SU-DHL-6 (cell line): Measurements from ENCODE around the gene SLFN5.
"Not testable (repeated sequence)": the region's sequence is repeated elsewhere in the genome, so short reads cannot be mapped to it uniquely, and the experiment has no call there.

Experiments used
- H2AFZ ChIP-seq: fragments of 200-600 bp; sonication (generic); 2 replicates; pipeline ENCODE4 v1.6.1; 2014; ENCODE audit warnings: low read depth, mild to moderate bottlenecking, moderate library complexity, mixed read lengths, antibody characterized with exemption, low read length; ENCODE audit not compliant: severe bottlenecking
- H3F3A ChIP-seq: fragments of 200-600 bp; shearing (Covaris generic); 2 replicates; pipeline ENCODE4 v1.6.0; 2016; ENCODE audit warnings: antibody characterized with exemption, mild to moderate bottlenecking; ENCODE audit not compliant: insufficient read depth
- H3K27ac ChIP-seq: fragments of 200-600 bp; sonication (generic); 2 replicates; pipeline ENCODE4 v1.5.1; 2016; ENCODE audit warnings: low read depth, mild to moderate bottlenecking, low read length, moderate library complexity, mixed read lengths
- H3K27me3 ChIP-seq: fragments of 200-600 bp; sonication (generic), shearing (Covaris generic); 2 replicates; pipeline ENCODE4 v1.6.0; 2014; ENCODE audit warnings: mild to moderate bottlenecking, low read length
- H3K36me3 ChIP-seq: fragments of 200-600 bp; sonication (generic); 2 replicates; pipeline ENCODE4 v1.6.1; 2014; ENCODE audit warnings: mild to moderate bottlenecking, low read length, mixed read lengths
- H3K4me2 ChIP-seq: fragments of 300-600, 200-600 bp; shearing (Covaris generic), sonication (generic); 2 replicates; pipeline ENCODE4 v1.6.0; 2014; ENCODE audit warnings: low read length, low read depth, mild to moderate bottlenecking; ENCODE audit not compliant: poor library complexity, severe bottlenecking
- H3K4me3 ChIP-seq: fragments of 200-600 bp; sonication (generic); 2 replicates; pipeline ENCODE4 v1.5.1; 2014; ENCODE audit warnings: antibody characterized with exemption, low read length, mild to moderate bottlenecking, mixed read lengths; ENCODE audit not compliant: insufficient read depth, poor library complexity, severe bottlenecking
- H3K79me2 ChIP-seq: fragments of 200-600 bp; sonication (generic); 2 replicates; pipeline ENCODE4 v1.6.1; 2014; ENCODE audit warnings: mild to moderate bottlenecking, low read length, moderate library complexity; ENCODE audit not compliant: insufficient read depth
- H3K9ac ChIP-seq: fragments of 200-600 bp; sonication (generic); 2 replicates; pipeline ENCODE4 v1.7.0; 2014; ENCODE audit warnings: mild to moderate bottlenecking, low read length
- H3K9me2 ChIP-seq: fragments of 200-600 bp; sonication (generic); replicated peaks from 2 replicates; pipeline ENCODE4 v1.6.1; 2014; ENCODE audit warnings: low read length; ENCODE audit not compliant: insufficient read depth
- H3K9me3 ChIP-seq: fragments of 200-600 bp; sonication (generic); 2 replicates; pipeline ENCODE4 v1.6.1; 2014; ENCODE audit warnings: low read length, mixed read lengths; ENCODE audit not compliant: insufficient read depth
- H4K20me1 ChIP-seq: fragments of 200-600 bp; sonication (generic); 2 replicates; pipeline ENCODE4 v1.6.1; 2014; ENCODE audit warnings: low read depth, mild to moderate bottlenecking, antibody characterized with exemption, low read length, moderate library complexity, mixed read lengths
- EZH2phosphoT487 ChIP-seq: fragments of 200-600 bp; sonication (generic), shearing (Covaris generic); conservative IDR thresholded peaks from 2 replicates; pipeline ENCODE4 v1.6.1; 2018; ENCODE audit warnings: mild to moderate bottlenecking, antibody characterized with exemption, low read length, moderate library complexity, mixed read lengths
- TF ChIP-seq, protein P1 (sequence below): fragments of 200-600 bp; sonication (generic); IDR thresholded peaks from one replicate; pipeline ENCODE4 v1.5.1; 2017; ENCODE audit warnings: antibody characterized with exemption, mild to moderate bottlenecking, low read length, moderate library complexity; ENCODE audit not compliant: insufficient read depth, poor library complexity, severe bottlenecking

The SLFN5 gene

DNA sequence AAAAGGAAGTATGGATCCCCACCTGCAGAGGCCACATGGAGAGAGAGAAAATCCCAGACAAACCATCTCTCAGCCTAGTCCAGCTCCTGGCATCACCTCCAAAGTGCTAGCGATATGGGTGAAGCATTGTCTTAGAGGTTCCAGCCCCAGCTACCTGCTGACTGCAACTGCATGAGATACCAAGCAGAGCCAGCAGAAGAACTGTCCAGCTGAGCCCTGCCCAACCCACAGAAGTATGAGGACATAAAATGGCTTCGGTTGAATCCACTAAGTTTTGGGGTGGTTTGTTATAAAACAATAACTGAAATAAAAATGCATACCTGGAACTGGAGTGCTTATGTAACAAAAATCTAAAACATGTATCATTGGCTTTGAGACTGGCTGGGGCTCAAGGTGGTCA, 20.4 kb upstream of the SLFN5 start:
- H3K9me3 ChIP-seq: no peaks in the 10 kb centered on the region
- no peak overlapping the region for H3K4me3 ChIP-seq
- no peaks in the 10 kb centered on the region for H3K9me2 ChIP-seq
- no peaks in the 10 kb centered on the region for H4K20me1 ChIP-seq
- H3K27me3 ChIP-seq: peaks cover 6% of the 10 kb centered on the region; the same call in 1 of the 2 replicates
- no peak overlapping the region for H3K4me2 ChIP-seq
- H3K36me3 ChIP-seq: no peaks in the 10 kb centered on the region
- no peak overlapping the region for H2AFZ ChIP-seq
- TF ChIP-seq EZH2phosphoT487: no peak
- TF ChIP-seq, protein P1, sequence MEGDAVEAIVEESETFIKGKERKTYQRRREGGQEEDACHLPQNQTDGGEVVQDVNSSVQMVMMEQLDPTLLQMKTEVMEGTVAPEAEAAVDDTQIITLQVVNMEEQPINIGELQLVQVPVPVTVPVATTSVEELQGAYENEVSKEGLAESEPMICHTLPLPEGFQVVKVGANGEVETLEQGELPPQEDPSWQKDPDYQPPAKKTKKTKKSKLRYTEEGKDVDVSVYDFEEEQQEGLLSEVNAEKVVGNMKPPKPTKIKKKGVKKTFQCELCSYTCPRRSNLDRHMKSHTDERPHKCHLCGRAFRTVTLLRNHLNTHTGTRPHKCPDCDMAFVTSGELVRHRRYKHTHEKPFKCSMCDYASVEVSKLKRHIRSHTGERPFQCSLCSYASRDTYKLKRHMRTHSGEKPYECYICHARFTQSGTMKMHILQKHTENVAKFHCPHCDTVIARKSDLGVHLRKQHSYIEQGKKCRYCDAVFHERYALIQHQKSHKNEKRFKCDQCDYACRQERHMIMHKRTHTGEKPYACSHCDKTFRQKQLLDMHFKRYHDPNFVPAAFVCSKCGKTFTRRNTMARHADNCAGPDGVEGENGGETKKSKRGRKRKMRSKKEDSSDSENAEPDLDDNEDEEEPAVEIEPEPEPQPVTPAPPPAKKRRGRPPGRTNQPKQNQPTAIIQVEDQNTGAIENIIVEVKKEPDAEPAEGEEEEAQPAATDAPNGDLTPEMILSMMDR: no peak
- H3F3A ChIP-seq: no peaks in the 10 kb centered on the region
- no peak overlapping the region for H3K9ac ChIP-seq
- no peak overlapping the region for H3K27ac ChIP-seq
- no peaks in the 10 kb centered on the region for H3K79me2 ChIP-seq

DNA sequence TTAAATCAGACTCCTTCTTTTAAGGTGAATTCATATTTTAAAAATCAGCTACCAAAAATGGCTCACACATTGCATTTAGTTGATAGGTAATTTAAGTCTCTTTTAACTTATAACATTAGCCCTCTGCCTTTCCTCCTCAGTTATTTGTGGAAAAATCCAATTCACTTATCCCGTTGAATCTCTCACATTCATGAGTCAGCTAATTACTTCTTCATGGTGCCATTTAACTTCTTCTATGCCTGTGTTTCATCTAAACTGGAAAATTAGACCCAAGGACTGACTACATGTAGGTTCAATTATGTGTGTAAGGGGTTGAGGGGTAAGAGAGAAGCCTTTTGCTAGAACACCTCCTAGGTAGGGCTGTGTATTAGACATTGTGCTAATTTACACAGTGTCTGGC, 18.4 kb upstream of the SLFN5 start:
- no peak overlapping the region for H3K9ac ChIP-seq
- peaks cover 6% of the 10 kb centered on the region; the same call in 1 of the 2 replicates for H3K27me3 ChIP-seq
- no peak overlapping the region for H3K27ac ChIP-seq
- TF ChIP-seq EZH2phosphoT487: no peak
- TF ChIP-seq, protein P1: no peak
- no peaks in the 10 kb centered on the region for H3K79me2 ChIP-seq
- H3K4me3 ChIP-seq: no peak overlapping the region
- no peak overlapping the region for H2AFZ ChIP-seq
- H3K4me2 ChIP-seq: no peak overlapping the region
- no peaks in the 10 kb centered on the region for H3F3A ChIP-seq
- no peaks in the 10 kb centered on the region for H3K9me2 ChIP-seq
- H3K36me3 ChIP-seq: no peaks in the 10 kb centered on the region
- no peaks in the 10 kb centered on the region for H4K20me1 ChIP-seq
- H3K9me3 ChIP-seq: no peaks in the 10 kb centered on the region

DNA sequence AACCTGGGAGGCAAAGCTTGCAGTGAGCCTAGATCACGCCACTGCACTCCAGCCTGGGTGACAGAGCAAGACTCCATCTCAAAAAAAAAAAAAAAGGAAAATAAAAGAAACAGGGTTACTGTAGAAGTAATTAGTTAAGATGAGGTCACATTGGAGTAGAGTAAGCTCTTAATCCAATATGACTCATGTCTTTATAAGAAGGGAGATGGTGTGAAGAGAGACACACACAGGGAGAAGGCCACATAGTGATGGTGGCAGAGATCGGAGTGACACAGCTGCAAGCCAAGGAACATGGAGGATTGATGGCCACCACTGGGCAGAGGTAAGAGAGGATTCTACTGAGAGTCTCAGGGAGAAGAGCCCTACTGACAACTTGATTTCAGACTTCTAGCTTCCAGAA, 15.3 kb upstream of the SLFN5 start:
- Histone ChIP-seq H3K4me3 (no peak overlapping the region), H3K9ac (no peak overlapping the region), H3K27me3 (peaks cover 6% of the 10 kb centered on the region; the same call in 1 of the 2 replicates), H3K9me3 (no peaks in the 10 kb centered on the region), H3F3A (no peaks in the 10 kb centered on the region), H3K79me2 (no peaks in the 10 kb centered on the region), H3K27ac (no peak overlapping the region), H2AFZ (no peak overlapping the region), H4K20me1 (no peaks in the 10 kb centered on the region), H3K4me2 (no peak overlapping the region), H3K36me3 (no peaks in the 10 kb centered on the region), H3K9me2 (no peaks in the 10 kb centered on the region)
- TF ChIP-seq EZH2phosphoT487: no peak
- TF ChIP-seq, protein P1: no peak

DNA sequence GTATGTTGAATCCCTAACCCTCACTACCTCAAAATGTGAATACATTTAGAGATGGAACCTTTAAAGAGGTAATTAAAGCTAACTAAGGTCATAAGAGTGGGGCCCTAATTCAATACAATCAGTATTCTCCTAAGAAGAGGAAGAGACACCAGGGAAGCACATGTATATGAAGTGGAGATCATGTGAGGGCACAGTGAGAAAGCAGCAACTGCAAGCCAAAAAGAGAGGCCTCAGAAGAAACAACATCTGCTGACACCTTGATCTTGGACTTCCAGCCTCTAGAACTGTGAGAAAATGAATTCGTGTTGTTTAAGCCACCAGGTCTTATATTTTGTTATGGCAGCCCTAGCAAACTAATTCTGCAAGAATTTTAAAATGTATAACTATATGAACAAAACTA, 13.2 kb upstream of the SLFN5 start:
- Histone ChIP-seq H3K4me2 (no peak overlapping the region), H3K36me3 (no peaks in the 10 kb centered on the region), H3F3A (no peaks in the 10 kb centered on the region), H3K27ac (no peak overlapping the region), H3K9me3 (no peaks in the 10 kb centered on the region), H3K9me2 (no peaks in the 10 kb centered on the region), H4K20me1 (no peaks in the 10 kb centered on the region), H3K9ac (no peak overlapping the region), H2AFZ (no peak overlapping the region), H3K79me2 (no peaks in the 10 kb centered on the region), H3K27me3 (peaks cover 6% of the 10 kb centered on the region; the same call in 1 of the 2 replicates), H3K4me3 (no peak overlapping the region)
- TF ChIP-seq, protein P1: no peak
- TF ChIP-seq EZH2phosphoT487: no peak

DNA sequence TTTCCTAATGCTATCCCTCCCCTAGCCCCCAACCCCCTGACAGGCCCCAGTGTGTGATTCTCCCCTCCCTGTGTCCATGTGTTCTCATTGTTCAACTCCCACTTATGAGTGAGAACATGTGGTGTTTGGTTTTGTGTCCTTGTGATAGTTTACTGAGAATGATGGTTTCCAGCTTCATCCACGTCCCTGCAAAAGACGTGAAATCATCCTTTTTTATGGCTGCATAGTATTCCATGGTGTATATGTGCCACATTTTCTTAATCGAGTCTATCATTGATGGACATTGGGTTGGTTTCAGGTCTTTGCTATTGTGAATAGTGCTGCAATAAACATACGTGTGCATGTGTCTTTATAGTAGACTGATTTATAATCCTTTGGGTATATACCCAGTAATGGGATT, 8.6 kb upstream of the SLFN5 start:
- not testable (repeated sequence) for H3K27ac ChIP-seq, H3K79me2 ChIP-seq, H3F3A ChIP-seq, H3K27me3 ChIP-seq, H3K9me2 ChIP-seq, H4K20me1 ChIP-seq, H3K9ac ChIP-seq, H3K4me3 ChIP-seq, H2AFZ ChIP-seq, H3K4me2 ChIP-seq, H3K36me3 ChIP-seq, H3K9me3 ChIP-seq
